GM12878 (cell line): ENCODE measurements around the gene IQCK. TPM values are rescaled to one million over a fixed set of nuclear protein-coding genes. Genes with fewer than 3 reads are reported as not detected.

Source experiments
- ATAC-seq: fragments of 200-7000 bp; cut with Tn5 transposase; 3 replicates; pipeline ENCODE4 v1.9.1; 2020; ENCODE audit warnings: mild to moderate bottlenecking, moderate library complexity
- BruUV-seq: library from RNA; stranded (reverse); fragments of 400-500 nt; replicated peaks from 2 replicates; lab custom pipeline; 2021; lab: Mats Ljungman, UMichigan
- CTCF ChIA-PET: fragments of 300-600 bp; sonication (Branson Sonifier 250); formaldehyde crosslinking; extraction: SDS; loops from one replicate; lab custom pipeline; 2021; ENCODE audit warnings: inconsistent platforms; lab: Yijun Ruan, JAX
- POLR2A ChIA-PET: fragments of 350-600 bp; formaldehyde crosslinking; extraction: SDS; loops from one replicate; lab custom pipeline; 2021; ENCODE audit warnings: inconsistent platforms; lab: Charles Lee
- RAD21 ChIA-PET: fragments of 300-600 bp; sonication (Branson Sonifier 250); formaldehyde crosslinking; loops from one replicate; lab custom pipeline; 2023; ENCODE audit warnings: antibody characterized with exemption; ENCODE audit not compliant: unreplicated experiment; lab: Charles Lee
- SMC1A ChIA-PET: fragments of 300-600 bp; sonication (Branson Sonifier 250); formaldehyde crosslinking; loops from one replicate; lab custom pipeline; 2023; ENCODE audit not compliant: unreplicated experiment, uncharacterized antibody; lab: Charles Lee
- DNase-seq: peaks from one replicate; pipeline ENCODE4 v3.0.0-alpha.2; 2011; ENCODE audit warnings: low read depth, low spot score
- FAIRE-seq: peaks from 3 replicates; lab custom pipeline; 2011; peaks lifted over from hg19 to GRCh38; lab: Jason Lieb, UNC
- H2AFZ ChIP-seq: 2 replicates; pipeline ENCODE4 v1.6.0; 2011; ENCODE audit warnings: low read depth, low read length, control low read depth; ENCODE audit not compliant: control insufficient read depth
- H3K27ac ChIP-seq: 2 replicates; pipeline ENCODE4 v1.5.1; 2011; ENCODE audit warnings: control low read depth; ENCODE audit not compliant: control insufficient read depth, insufficient read depth
- H3K27me3 ChIP-seq, 2 experiments: replicated peaks in 1 of 2; 2 replicates each; pipeline versions ENCODE4 v1.6.0 to v1.6.1; 2011; ENCODE audit warnings: low read length in 1 of 2; ENCODE audit not compliant: control insufficient read depth in 2 of 2, insufficient read depth in 2 of 2
- H3K36me3 ChIP-seq, 2 experiments: 2 replicates each; pipeline ENCODE4 v1.5.1; 2011; ENCODE audit warnings: low read length in 1 of 2; ENCODE audit not compliant: control insufficient read depth in 2 of 2, insufficient read depth in 2 of 2
- H3K4me1 ChIP-seq: 2 replicates; pipeline ENCODE4 v1.6.1; 2011; ENCODE audit warnings: mild to moderate bottlenecking, low read length, moderate library complexity, mixed read lengths; ENCODE audit not compliant: control insufficient read depth, insufficient read depth
- H3K4me2 ChIP-seq: 2 replicates; pipeline ENCODE4 v1.6.0; 2011; ENCODE audit warnings: control low read depth; ENCODE audit not compliant: control insufficient read depth, insufficient read depth
- H3K4me3 ChIP-seq: fragments of 200-600 bp; sonication (generic); 2 replicates; pipeline ENCODE4 v1.5.1; 2016
- H3K79me2 ChIP-seq: 2 replicates; pipeline ENCODE4 v1.6.0; 2011; ENCODE audit warnings: low read length; ENCODE audit not compliant: control insufficient read depth, insufficient read depth
- H3K9ac ChIP-seq: 2 replicates; pipeline ENCODE4 v1.8.0; 2011; ENCODE audit warnings: low read length, control low read depth, mixed read lengths; ENCODE audit not compliant: control insufficient read depth, insufficient read depth
- H3K9me3 ChIP-seq: replicated peaks from 3 replicates; pipeline ENCODE4 v1.5.1; 2011; ENCODE audit warnings: mild to moderate bottlenecking, low read length; ENCODE audit not compliant: control insufficient read depth, insufficient read depth
- H4K20me1 ChIP-seq: 2 replicates; pipeline ENCODE4 v1.6.0; 2011; ENCODE audit not compliant: control insufficient read depth, insufficient read depth
- FOXK2 ChIP-seq: fragments of 450-650 bp; IDR thresholded peaks from 2 replicates; pipeline ENCODE4 v1.6.1; 2017; ENCODE audit warnings: mild to moderate bottlenecking, moderate library complexity
- HDGF ChIP-seq: fragments of 450-650 bp; IDR thresholded peaks from 2 replicates; pipeline ENCODE4 v1.6.1; 2016; ENCODE audit warnings: antibody characterized with exemption
- HSF1 ChIP-seq: fragments of 150-350 bp; IDR thresholded peaks from 2 replicates; pipeline ENCODE4 v1.6.1; 2014; ENCODE audit warnings: mild to moderate bottlenecking, low read depth, low read length
- IKZF1 ChIP-seq: fragments of 450-650 bp; conservative IDR thresholded peaks from 2 replicates; pipeline ENCODE4 v1.6.1; 2017; ENCODE audit warnings: antibody characterized with exemption, mild to moderate bottlenecking
- IRF4 ChIP-seq: IDR thresholded peaks from 2 replicates; pipeline ENCODE4 v1.6.1; 2011; ENCODE audit warnings: low read depth, low read length
- JUND ChIP-seq: IDR thresholded peaks from 2 replicates; pipeline ENCODE4 v1.6.1; 2012; ENCODE audit warnings: low read depth, mild to moderate bottlenecking, low read length, improper control_type of control experiment, moderate library complexity
- PAX8 ChIP-seq: fragments of 450-650 bp; IDR thresholded peaks from 2 replicates; pipeline ENCODE4 v1.6.1; 2017; ENCODE audit warnings: mild to moderate bottlenecking, moderate library complexity
- POLR2AphosphoS2 ChIP-seq: IDR thresholded peaks from 2 replicates; pipeline ENCODE4 v1.6.1; 2011; ENCODE audit warnings: low read depth, mild to moderate bottlenecking, low read length, improper control_type of control experiment, moderate library complexity
- RBBP5 ChIP-seq: fragments of 200-600 bp; sonication (generic); conservative IDR thresholded peaks from 2 replicates; pipeline ENCODE4 v1.6.1; 2016
- SPI1 ChIP-seq: IDR thresholded peaks from 2 replicates; pipeline ENCODE4 v1.6.1; 2011; ENCODE audit warnings: low read depth, mild to moderate bottlenecking, low read length, moderate library complexity, borderline replicate concordance; ENCODE audit not compliant: insufficient read depth
- SUZ12 ChIP-seq: fragments of 200-600 bp; sonication (generic); IDR thresholded peaks from one replicate; pipeline ENCODE4 v1.6.1; 2018; ENCODE audit warnings: antibody characterized with exemption, mild to moderate bottlenecking; ENCODE audit not compliant: unreplicated experiment
- WRNIP1 ChIP-seq: IDR thresholded peaks from 2 replicates; pipeline ENCODE4 v1.6.1; 2011; ENCODE audit warnings: low read depth, low read length, improper control_type of control experiment, borderline replicate concordance
- YY1 ChIP-seq: IDR thresholded peaks from 2 replicates; pipeline ENCODE4 v1.6.1; 2011; ENCODE audit warnings: low read depth, mild to moderate bottlenecking, low read length
- WGBS: methylation state at CpG from one replicate; pipeline ENCODE4 v1.1.6; 2016; ENCODE audit warnings: low lambda C conversion rate; ENCODE audit not compliant: insufficient replicate concordance, insufficient coverage; ENCODE audit errors: missing lambda C conversion rate; 5-methylcytosine and 5-hydroxymethylcytosine counted together
- in situ Hi-C: fragments of 300-500 bp; cut with MboI; formaldehyde crosslinking; loops from 9 replicates; pipeline ENCODE4 v1.14.3; 2018; ENCODE audit warnings: mixed read lengths
- intact Hi-C: fragments of 100-400 bp; cut with micrococcal nuclease; formaldehyde crosslinking; loops from one replicate; pipeline ENCODE4 v1.14.2; 2022; ENCODE audit not compliant: unreplicated experiment
- polyA plus RNA-seq, 11 experiments: library from polyadenylated mRNA; depleted of rRNA in 4 of 11; unstranded in 6 of 11; stranded (reverse) in 5 of 11; fragments of >200 nt; fragmentation: Nextera tagmentation in 4 of 11; fragmentation: Illumina TruSeq in 1 of 11; extraction: Ambion mirVana in 4 of 11; extraction: Trizol in 1 of 11; gene quantifications; 1 replicate in 1 of 11; 2 replicates in 10 of 11; pipeline versions ENCODE4 v1.2.1 to v1.2.3, GENCODE V29; 2011 to 2016; ENCODE audit warnings: inconsistent platforms in 2 of 11, missing spikeins in 2 of 11, low read depth in 1 of 11
- total RNA-seq, 4 experiments: library from RNA; depleted of rRNA in 3 of 4; stranded (reverse); fragments of >200 nt in 3 of 4; fragmentation: Illumina TruSeq in 1 of 4; extraction: Trizol in 1 of 4; gene quantifications; 2 replicates each; pipeline versions ENCODE4 v1.2.1 to v1.2.3, GENCODE V29; 2013 to 2021
- TF ChIP-seq, protein P1 (sequence below), 3 experiments: IDR thresholded peaks in 2 of 3; conservative IDR thresholded peaks in 1 of 3; 2 replicates each; pipeline ENCODE4 v1.5.1; 2011; ENCODE audit warnings: low read depth in 3 of 3, low read length in 3 of 3, mild to moderate bottlenecking in 3 of 3, control low read depth in 2 of 3, moderate library complexity in 2 of 3, inconsistent platforms in 1 of 3, mixed read lengths in 1 of 3; ENCODE audit not compliant: control insufficient read depth in 2 of 3, insufficient read depth in 1 of 3; ENCODE audit errors: extremely low read depth in 1 of 3

IQCK gene
- total and polyA plus RNA-seq, 10 of the 15 experiments (the other 5 are each of a cell fraction or from before 2014, with no cell fraction given), result 1.0 to 4.2 (median 2.4) TPM

DNA sequence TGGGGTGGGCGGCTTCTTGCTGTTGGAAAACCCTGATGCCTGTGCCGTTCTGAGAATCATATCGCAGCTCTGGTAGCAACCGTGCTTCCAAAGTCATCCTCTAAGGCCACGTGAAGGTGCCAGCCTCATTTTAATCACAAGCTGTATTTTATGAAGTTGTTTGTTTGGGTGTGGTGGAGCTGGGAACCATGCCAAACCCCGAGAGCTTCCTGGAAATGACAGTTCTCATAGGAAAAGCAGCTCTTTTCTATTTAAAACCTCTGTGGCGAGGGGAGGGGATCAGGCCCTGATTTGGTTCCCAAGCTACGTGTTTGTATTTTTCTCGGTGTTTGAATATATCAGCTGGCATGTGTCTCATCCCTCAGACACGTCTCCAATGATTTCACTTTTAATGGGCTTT is 21.7 kb upstream of the IQCK start (continued):
- TF ChIP-seq, protein P1, sequence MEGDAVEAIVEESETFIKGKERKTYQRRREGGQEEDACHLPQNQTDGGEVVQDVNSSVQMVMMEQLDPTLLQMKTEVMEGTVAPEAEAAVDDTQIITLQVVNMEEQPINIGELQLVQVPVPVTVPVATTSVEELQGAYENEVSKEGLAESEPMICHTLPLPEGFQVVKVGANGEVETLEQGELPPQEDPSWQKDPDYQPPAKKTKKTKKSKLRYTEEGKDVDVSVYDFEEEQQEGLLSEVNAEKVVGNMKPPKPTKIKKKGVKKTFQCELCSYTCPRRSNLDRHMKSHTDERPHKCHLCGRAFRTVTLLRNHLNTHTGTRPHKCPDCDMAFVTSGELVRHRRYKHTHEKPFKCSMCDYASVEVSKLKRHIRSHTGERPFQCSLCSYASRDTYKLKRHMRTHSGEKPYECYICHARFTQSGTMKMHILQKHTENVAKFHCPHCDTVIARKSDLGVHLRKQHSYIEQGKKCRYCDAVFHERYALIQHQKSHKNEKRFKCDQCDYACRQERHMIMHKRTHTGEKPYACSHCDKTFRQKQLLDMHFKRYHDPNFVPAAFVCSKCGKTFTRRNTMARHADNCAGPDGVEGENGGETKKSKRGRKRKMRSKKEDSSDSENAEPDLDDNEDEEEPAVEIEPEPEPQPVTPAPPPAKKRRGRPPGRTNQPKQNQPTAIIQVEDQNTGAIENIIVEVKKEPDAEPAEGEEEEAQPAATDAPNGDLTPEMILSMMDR (IDR thresholded peaks at IDR 0.05 in 2 of 3, conservative IDR thresholded peaks at IDR 0.05 in 1 of 3; ENCODE audit: control insufficient read depth in 2 of 3, extremely low read depth in 1 of 3, insufficient read depth in 1 of 3, low read depth in 3 of 3, low read length in 3 of 3), result no peak
- TF ChIP-seq HSF1 (no peak), HDGF (no peak), IKZF1 (no peak), WRNIP1 (no peak), IRF4 (no peak), POLR2AphosphoS2 (no peak), SPI1 (no peak), RBBP5 (no peak)

GRCh38 chr16:19696961-19697360 is 21.1 kb upstream of the IQCK start:
- H3K9me3 ChIP-seq, result no peaks in the 10 kb centered on the region
- no peak overlapping the region for H3K4me3 ChIP-seq
- WGBS, result 98% methylated on average over 14 of the region's 15 CpGs
- ChIA-PET SMC1A (interaction anchor here (1.0 kb wide), 1 partner anchor 95 kb away, joined by 3 read pairs; no protein-coding TSS in a partner anchor), POLR2A (no interaction called here), RAD21 (no interaction called here), CTCF (interaction anchor here (0.9 kb wide), 1 partner anchor 190 kb away, joined by 3 read pairs; no protein-coding TSS in a partner anchor)
- 0 out of 2 replicates have a peak, but pooled peaks cover 2% of the 10 kb centered on the region for H3K4me1 ChIP-seq
- in situ Hi-C loops (no loop called here), intact Hi-C loops (no loop called here)
- H3K4me2 ChIP-seq, result no peak overlapping the region
- H3K27ac ChIP-seq, result no peak overlapping the region
- H3K9ac ChIP-seq, result no peak overlapping the region
- no peaks in the 10 kb centered on the region for H4K20me1 ChIP-seq
- H3K36me3 ChIP-seq, result peaks cover 0 to 6% of the 10 kb centered on the region in 2 experiments; a peak in 2 of 4 replicates
- FAIRE-seq, result no peak
- DNase-seq, result no peak
- H3K79me2 ChIP-seq, result no peaks in the 10 kb centered on the region
- no peak for ATAC-seq
- H3K27me3 ChIP-seq, result no peaks in the 10 kb centered on the region
- TF ChIP-seq FOXK2, result no peak
- TF ChIP-seq PAX8, result no peak
- TF ChIP-seq JUND, result no peak
- no peak for TF ChIP-seq SUZ12
- TF ChIP-seq YY1, result no peak
- BruUV-seq, result no TSS peak
- no peak overlapping the region for H2AFZ ChIP-seq
